Activated CD4-positive, CD25-positive, alpha-beta regulatory T cell (primary cell): Measurements from ENCODE around the gene NTRK3.
"Not testable (repeated sequence)": the region's sequence is repeated elsewhere in the genome, so short reads cannot be mapped to it uniquely, and the experiment has no call there.

ENCODE experiments used
- DNase-seq, 4 experiments: peaks; one replicate each; lab custom pipeline; 2025; lab: John Stamatoyannopoulos, UW

Gene NTRK3

DNA sequence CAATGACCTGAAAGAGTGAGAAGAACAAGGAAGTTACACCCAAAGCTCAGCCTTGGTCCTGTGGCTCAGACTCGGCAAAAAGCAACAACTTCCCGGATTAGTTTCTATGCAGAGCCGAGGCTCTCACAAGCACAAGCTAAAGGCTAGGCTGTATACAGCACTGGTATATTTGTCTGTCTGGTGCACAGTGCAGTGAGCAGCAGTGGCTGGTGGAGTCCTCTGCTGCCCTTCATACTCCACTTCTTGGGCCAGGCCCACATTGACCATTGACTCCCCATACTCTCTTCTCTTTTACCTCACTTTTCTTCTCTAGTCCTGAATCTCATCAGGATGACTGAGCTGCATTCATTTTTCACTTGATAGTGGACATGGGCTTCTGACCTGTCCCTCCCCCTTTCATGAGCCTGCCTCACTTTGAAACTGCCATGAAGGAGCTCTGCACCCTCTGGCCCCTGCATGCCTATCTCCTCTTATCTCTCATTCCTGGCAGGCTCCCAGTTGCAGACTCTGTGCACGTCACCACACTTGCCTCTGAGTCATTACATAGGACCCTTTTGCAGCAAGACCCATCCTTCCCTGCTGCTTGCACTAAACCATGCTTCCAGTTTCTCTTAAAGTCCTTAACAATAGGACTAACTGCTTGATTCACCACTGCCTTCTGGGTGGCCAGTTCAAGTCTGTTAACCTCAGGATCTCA, 379.3 kb downstream of the NTRK3 start:
- DNase-seq, result no peak

DNA sequence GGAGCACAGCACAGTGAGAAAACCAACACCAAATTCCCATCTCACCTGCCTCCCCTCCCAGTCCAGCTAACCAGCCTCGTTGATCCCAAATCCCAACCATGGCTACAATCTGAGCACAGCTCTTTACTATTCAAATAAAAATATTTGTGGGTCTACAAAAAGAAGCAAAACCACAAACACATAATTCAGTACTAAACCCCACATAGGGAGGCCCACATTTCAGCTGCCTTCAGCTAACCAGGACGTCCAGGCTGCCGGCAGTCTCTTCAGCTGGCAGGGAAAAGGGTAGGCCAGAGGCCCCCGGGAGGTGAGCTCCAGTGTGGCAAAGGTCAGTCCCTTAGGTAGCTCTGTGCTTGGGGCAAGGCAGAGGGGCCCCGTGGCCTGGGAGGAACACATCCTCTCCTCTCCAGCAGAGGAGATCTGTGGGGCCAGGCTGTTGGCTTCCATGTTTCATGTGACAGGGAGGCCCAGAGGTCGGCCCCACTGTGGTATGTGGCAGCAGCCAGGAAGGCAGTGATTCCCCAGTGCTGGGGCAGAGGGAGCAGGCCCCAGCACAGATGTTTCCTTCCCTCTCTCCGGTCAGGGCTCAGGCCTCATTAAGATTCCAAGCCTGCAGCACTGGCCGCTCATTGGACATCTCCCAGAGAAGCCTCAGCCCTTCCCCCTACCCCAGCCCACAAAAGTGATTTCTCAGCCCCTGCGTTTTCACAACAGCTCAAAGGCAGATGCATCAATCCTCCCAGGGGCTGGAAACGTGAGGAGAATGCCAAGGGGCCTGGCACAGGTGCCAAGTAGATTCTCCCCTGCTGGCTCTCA, 381.4 kb downstream of the NTRK3 start:
- no peak for DNase-seq

DNA sequence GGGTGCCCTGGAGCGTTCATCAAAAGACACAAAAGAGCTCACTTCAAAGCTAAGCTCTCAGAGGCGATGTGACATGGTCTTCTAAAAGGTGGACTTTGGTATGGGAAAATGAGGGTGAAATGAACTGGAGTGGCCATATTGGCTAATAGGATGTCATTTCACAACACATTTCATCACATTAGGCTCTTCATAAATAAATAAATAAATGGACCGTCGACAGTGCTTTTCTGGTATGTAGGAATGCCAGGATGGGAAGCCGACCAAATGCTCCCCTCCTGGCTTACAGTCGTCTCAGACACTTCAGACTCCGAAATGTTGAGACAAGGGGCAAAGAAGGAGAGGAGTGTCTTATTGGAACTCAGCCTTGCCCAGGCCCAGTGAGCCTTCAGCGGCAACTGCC, 383.0 kb downstream of the NTRK3 start:
- no peak for DNase-seq

DNA sequence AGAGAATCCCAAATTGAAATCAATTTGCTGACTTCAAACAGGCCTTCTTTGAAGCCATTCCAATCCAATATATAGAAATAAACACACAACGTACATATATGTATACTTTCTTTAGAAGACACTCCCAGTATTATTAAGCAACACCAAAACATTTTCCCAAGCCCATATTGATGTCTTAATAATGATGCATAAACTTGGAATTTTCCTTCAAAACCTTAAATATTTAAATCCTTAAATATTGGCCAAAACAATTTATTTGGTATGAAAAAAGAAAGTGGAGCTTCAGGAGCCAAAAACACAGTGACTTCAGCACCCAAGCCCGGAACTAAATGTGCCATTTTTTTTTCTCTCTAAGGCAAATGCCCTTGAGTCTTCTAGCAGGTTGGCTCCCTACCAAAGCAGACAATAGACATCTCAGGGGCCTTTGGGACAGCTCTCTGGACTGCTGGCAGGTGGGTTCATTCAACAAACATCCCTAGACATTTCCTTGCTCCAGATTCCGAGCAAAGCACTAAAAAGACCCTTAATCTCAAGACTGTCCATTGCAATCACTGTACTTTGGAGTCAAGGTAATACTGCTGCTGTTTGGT, 384.7 kb downstream of the NTRK3 start:
- DNase-seq, result no peak

DNA sequence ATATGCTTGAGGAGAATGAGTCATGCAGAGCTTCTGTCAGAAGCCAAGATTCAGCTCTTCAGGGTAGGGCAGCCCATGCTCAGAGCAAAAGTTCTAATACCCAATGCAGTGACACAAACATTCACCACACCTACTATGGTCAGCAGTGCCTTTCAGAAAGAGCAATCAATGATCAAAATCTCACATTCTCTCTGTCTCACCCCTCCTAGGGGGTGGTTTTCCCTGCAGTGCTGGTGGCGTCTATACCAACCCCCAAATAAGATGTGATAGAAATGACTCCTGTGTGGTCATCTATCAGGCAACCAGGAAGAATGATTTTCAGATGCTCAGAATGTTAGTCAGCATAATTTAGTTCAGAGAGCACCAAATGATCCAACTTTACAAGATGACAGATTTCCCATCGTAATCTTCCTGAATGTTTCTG, 385.3 kb downstream of the NTRK3 start:
- no peak for DNase-seq

DNA sequence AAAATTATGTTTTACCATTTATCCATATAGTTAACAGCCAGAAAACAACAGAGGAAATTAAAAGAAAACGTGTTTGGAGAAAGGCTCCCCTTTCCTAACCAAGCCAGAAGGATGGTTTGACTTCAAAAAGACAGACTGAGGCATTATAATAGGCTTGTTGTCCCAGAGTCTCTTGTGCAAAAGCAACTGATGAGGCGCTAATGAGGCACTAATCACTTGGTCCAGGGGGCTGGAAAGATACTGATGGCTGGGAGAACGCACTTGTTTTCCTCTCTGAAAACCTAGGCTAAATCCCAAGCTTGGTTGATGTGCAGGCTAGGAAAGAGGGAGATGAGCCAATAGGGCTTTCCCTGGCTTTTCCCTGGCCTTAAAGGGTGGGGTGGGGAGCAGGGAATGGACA, 389.6 kb downstream of the NTRK3 start:
- DNase-seq, result no peak

DNA sequence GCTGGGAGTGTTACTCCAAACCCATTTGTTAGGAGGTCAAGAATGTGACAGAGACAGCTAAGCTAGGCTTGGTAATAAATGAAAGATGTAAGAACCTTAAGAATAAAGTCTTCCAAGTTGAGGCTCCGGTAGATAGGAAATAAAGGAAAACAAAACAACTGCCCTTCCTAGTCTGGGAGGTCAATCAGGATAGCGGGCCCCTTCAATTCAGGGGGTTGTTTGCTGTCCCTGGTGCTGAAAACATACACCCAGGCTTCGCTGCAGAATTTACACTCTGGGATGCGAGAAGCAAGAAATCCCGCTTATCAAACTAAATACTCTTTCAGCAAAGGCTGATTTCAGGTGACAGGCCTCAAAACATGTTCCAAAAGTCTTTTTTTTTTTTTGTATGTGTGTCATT, 393.4 kb downstream of the NTRK3 start:
- no peak for DNase-seq

DNA sequence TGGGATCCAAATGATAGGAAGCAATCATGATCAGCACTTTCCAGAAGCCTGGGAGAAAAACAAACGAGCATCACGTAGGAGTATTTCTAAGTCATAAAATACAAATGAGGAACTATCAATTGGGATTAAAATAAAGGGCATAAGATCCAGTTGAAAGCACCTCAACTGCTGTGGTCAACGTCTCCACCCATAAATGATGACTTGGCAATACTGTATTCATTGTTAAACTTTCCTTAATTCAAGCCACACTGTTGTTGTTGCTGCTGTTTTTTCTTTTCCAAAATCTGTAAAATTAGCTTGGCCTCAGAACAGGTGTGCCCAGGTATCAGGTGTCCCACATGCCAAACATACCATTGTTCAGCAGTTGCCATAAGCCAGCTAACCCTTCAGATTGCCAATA, 395.8 kb downstream of the NTRK3 start:
- DNase-seq, result no peak

DNA sequence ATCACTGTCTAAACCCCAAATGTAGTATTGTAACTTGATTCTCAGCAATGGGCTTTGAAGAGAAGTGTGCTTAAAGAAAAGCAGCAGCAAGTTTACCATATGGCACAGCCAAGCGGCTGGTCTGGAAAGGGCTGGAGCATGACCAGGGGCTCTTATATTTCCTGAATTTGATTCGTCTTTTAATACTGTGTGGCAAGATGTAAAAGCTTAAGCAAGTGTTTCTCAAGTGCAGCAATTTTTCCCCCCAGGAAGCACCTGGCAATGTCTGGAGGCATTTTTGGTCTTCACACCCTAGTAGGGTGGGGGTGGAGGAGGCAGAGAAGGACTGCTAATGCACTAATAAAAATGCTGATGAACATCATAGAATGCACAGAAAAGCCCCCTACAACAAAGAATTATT, 397.9 kb downstream of the NTRK3 start:
- no peak for DNase-seq

DNA sequence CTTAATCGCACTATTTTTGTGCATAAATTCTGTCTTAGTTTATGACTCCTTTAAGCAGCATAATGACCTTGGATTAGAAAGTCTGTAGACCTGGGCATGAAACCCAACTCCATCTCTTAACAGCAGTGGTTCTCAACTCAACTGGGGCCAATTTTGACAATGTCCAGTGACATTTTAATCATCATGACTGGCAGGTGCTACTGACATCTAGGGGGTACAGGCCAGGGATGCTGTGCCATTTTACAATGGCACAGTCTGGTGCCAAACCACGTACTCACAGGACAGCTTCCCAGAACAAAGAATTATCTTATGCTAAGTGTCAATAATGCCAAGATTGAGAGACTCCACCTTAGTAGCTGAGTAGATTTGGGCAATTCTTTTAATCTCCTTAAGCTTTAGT, 405.0 kb downstream of the NTRK3 start:
- no peak for DNase-seq

DNA sequence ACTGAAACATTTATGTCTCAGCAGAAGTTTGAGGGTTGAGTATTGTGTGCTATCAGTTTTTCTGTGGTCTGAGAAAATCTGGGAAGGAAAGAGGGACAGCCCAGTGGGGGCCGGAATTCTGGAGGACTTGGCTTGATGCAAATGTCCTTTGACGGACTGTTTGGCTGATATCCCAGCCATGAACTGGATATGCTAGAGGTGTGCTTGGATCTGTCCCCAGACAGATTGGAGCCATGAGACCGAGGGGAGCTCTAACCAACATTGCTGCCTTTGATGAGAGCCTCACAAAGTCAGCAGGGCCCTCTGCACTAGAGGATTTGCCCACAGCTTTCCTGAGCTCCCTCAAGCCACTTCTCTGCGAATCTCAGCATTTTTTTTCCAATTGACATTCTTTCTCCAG, 405.6 kb downstream of the NTRK3 start:
- DNase-seq, result no peak

DNA sequence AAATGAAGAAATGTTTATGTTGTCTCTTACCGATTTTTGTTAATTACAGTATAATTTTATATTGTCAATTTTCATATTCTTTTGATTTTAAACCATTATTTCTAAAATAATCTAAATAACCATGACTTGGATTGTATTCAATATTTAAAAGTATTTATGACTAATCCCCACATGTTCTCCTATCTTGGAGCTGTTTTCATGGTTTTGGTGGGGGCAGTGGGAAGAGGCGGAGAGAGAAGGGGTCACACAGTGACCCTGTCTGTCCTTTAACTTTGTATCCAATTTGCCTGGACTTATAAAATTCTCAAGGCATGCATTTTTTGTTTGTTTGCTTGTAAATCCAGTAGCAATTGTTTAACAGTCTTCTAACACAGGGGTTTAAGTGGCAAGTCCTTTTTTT, 407.4 kb downstream of the NTRK3 start:
- no peak for DNase-seq

DNA sequence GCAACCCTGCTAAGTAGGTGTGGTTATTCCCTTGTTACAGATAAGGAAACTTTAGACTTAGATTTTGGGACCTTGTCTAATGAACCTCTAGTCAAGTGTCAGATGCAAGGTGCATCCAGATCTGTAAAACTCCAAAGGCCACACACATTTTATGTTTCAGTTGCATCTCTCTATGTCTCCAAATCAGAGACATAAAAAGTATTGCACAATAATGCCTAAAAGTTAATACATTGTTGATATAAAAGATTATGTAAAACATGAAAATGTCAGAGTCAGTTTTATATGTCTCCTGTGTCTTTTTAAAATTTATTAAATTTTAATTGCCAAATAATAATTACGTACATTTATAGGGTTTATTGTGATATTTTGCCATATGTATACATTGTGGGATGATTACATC, 408.5 kb downstream of the NTRK3 start:
- DNase-seq, result no peak

DNA sequence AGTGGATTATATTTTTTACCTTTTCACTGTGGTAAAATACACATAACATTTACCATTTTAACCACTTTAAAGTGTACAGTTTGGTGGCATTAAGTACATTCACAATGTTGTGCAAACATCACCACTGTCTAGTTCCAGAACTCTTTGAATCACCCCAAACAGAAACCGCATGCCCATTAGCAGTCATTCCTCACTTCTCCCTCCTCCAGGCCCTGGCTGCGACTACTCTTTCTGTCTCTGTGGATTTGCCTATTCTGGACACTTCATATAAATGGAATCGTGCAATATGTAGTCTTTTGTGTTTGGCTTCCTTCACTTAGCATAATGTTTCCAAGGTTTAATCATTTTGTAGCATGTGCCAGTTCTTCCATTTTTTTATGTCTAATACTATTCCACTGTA, 409.8 kb downstream of the NTRK3 start:
- DNase-seq, result no peak

DNA sequence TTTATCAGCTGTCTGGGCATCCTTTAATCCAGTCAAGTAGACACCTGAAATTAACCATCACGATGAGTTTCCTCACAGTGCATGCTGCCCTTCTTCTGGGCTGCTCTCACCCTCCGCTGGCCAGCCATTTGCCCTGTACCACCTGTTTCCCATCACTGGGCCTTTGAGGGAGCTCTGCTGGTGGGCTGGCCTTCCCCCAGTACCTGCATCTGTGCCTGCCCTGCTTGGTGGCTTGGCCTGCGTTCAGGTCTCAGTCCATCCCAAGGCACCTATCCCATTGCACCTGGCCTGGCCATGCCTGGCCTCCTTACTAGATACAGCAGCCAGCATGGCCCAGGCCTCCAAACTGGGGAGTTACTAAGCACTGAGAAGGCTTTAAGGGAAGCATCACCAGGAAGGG, 413.2 kb downstream of the NTRK3 start:
- DNase-seq, result no peak

DNA sequence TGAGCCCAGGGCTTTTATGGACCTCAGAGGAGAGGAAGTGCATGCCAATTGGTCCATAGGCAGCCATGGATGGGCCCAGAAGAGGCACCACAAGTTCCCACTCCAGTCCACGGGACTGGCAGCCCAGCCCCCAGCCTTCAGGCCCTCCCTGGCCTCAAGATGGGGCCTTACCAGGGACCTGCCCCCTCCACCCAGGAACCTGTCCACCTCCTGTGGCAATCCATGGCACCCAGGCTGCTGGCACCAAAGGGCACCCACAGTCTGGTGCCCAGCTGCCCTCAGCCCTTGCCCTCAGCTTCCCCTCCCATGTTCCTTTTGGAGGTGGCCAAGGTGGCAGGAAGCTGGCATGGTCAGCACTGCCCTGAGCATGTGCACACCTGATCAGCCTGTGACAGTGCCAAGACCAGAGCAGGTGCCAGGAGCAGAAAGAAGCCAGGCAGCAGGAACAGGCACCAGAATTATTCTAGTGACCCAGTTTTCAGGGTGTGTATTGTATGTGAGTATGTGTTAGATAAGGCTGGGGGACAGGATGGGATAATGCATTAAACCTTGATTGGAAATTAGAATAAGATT, 415.0 kb downstream of the NTRK3 start:
- no peak for DNase-seq

DNA sequence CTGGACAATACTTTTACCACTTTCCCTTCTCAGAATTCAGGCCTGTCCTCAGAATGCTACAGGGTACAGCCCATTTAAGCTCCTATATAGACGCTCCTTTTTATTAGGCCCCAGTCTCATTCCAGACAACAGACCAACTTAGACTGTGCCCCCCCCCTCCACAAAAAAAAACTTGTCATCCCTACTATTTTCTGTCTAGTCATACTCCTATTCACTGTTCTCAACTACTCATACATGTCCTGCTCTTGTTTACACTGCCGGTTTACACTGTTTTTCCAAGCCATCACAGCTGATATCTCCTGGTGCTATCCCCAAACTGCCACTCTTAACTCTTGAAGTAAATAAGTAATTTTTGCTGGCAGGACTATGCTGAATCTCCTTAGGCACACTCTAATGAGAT, 420.7 kb downstream of the NTRK3 start:
- DNase-seq, result not testable (repeated sequence)

DNA sequence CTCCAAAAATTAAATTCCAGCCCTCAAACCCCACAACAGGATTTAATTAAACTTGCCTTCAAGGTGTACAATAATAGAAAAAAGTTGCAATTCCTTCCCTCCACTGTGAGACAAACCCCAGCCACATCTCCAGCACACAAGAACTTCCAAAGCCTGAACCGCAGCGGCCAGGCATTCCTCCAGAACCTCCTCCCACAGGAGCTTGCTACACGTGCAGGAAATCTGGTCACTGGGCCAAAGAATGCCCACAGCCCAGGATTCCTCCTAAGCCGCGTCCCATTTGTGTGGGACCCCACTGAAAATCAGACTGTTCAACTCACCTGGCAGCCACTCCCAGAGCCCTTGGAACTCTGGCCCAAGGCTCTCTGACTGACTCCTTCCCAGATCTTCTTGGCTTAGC, 423.2 kb downstream of the NTRK3 start:
- DNase-seq, result not testable (repeated sequence)

DNA sequence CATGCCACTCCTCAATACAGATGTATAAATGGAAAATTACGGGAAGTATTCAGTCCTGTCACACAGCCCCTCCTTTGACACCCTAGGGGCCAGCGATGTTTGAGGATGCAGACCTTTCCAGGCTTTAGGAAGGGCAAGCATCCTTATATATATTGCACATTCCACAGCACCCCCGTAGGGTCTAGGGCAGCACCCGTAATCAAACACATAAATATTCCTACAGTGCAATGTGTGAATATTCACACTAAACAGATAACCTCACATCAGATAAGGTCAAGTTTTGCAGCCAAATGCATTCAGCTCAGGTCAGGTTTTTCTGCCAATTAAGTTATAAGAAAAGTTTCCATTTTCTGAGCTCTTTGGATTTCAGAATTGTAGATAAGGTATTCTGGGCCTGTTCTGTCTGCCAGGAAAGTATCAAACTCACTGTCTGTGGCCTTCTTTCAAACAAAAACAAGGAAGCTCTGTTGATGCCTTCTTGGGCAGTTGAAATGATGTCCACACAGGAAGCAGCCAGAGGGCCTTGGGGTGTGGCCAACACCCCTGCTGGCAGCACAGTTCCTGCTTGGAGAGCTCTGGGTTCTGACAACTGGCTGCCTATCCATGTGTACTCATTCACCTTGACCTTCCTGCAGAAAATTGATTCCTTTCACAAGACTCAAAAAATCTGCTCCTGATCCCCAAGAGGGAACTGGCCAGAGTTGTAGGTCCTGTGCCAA, 427.0 kb downstream of the NTRK3 start:
- DNase-seq, result no peak

DNA sequence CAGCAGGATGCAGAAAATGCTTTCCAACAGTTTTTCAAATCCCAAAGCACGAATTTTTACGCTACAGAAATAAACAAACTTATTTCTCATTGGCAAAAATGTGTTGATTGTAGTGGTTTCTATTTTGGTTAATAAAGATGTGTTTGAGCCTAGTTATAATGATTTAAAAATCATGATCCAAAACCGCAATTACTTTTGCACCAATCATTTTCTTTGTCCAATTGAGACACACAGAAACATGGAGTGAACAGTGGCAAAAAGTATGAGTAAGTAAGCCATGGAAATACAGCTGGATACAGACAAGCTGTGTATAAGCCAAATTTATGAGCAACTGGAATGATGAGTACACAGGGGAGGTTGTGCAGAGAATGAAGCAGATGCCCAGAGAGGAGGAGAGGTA, 427.9 kb downstream of the NTRK3 start:
- DNase-seq, result no peak

DNA sequence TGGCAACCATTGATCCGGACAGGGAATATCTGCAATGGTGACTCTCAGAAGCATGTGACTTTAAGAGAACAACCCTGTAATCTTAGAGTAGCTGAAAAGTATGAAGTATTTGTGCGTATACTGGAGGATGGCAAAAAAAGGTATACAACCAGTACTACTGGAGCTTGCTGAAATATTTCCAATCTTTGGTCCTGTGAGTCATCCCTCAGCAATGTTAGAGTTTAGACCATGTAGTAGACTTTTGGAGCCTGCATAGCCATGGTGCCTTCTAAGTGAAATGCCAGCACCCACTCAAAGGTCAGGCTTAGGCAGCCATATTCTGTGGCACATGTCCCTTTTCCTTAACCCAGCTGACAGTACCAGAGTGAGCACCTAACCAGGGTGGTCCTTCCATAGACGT, 429.4 kb downstream of the NTRK3 start:
- DNase-seq, result no peak

DNA sequence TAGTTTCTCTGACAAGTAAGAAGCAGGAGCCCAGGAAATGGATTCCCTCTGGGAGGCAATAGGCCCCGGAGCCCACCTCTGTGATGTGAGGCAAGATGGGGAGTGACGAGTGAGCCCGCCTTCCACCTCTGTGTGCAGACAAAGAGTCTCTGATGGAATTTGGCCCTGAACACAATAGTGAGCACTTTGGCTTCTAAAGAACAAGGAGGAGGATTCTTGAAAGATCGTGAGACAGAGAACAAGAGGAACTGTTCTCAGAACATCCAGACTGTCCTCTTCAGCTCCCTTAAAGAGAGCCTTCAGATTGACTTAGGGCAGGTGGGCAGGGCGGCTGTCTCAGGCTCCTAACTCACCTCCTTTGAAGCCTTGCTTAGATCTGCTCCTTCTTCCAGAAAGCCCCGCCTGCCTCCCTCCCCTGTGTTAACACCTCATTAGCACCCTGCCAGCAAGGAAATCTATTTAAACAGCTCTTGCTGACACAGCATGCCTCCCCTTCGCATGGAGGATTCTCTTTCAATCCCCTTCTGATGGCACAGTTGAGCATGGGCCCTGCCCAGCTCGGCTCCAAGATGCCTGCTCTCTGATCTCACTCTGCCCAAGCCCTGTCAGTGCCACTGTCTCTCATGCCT, 430.3 kb downstream of the NTRK3 start:
- DNase-seq, result no peak
